Stimulated activated CD4-positive, alpha-beta T cell treated with anti-CD3 and anti-CD28 coated beads, Interleukin-1b, Interleukin-23, amount 100 ng/mL, for 24 hours (primary cell): ENCODE measurements around the gene CES2.
"Not testable (repeated sequence)": the region's sequence is repeated elsewhere in the genome, so short reads cannot be mapped to it uniquely, and the experiment has no call there.

Experiments used
- DNase-seq, 4 experiments: peaks; one replicate each; pipeline ENCODE4 v3.0.0-alpha.2; 2020; ENCODE audit warnings: low read depth in 4 of 4, low spot score in 1 of 4

The CES2 gene, protein sequence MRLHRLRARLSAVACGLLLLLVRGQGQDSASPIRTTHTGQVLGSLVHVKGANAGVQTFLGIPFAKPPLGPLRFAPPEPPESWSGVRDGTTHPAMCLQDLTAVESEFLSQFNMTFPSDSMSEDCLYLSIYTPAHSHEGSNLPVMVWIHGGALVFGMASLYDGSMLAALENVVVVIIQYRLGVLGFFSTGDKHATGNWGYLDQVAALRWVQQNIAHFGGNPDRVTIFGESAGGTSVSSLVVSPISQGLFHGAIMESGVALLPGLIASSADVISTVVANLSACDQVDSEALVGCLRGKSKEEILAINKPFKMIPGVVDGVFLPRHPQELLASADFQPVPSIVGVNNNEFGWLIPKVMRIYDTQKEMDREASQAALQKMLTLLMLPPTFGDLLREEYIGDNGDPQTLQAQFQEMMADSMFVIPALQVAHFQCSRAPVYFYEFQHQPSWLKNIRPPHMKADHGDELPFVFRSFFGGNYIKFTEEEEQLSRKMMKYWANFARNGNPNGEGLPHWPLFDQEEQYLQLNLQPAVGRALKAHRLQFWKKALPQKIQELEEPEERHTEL

DNA sequence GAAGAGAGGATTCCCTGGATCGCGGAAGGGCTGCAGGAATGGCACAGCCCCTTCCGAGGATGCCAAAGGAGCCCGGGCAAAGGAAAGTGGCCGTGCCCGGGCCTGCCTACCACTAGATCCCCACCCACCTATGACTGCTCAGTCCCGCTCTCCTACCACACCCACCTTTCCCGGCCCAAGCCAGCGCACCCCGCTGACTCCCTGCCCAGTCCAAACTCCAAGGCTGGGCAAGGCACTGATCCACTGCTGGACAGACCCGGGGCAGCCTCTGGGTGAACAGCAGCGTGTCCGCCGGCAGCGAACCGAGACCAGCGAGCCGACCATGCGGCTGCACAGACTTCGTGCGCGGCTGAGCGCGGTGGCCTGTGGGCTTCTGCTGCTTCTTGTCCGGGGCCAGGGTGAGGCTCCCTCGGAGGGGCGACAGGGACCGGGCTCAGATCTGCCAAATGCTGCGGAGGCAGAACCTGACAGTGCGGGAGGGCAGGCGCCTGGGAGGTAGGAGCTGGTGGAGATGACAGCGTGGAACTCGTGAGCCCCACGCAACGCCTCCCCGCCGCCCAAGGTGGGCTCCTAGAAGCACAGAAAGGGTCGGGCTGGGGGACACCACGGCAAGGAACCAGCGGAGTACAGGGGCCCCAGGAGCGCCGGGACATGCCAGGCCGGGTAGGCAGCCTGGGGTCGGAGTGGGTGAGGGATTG, at the start of gene CES2:
Gene CES2 (plus strand): TSS at position 203 of the 698 bp plus-strand sequence. CDS start 120 bp downstream, at position 323.
- no peak for DNase-seq

DNA sequence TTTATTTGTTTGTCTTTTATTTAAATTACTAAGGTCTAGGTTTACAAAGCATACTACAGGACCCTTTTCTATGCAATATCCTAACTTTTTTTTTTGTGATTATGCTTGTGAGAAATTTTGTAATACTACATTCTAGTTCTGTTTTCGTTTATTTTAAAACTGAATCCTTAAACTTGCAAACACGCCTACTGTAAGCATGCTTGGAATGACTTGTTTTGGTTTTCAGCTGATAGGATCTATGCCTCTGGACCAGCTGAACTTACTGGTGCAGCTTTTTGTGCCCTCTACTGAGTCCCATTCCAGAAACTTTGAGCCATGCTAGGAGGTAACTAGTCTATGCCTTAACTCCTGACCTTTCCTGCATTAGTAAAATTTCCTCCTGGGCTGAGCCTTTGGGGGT, 49.0 kb upstream of the CES2 start:
- DNase-seq: no peak

DNA sequence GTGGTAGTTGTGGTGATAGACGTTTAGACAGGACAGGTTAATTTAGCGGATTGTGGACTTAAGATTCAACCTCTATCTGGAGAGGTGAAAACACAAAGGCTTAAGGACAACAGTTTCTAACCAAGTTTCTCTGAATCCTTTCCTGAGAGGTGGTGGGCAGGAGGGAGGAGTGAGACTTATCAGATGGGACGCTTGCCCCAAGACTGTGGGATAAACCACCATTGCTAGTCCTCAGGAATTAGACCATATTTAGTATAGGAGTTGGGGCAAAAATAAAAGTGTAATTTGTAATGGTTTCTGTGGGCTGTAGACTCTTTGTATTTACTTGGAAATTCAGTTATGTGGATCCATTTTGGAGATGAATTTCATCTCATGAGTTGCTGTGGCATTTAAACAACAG, 48.4 kb upstream of the CES2 start:
- no peak for DNase-seq

GRCh38 chr16:66888647-66889615, 46.4 kb upstream of the CES2 start:
- DNase-seq: no peak

DNA sequence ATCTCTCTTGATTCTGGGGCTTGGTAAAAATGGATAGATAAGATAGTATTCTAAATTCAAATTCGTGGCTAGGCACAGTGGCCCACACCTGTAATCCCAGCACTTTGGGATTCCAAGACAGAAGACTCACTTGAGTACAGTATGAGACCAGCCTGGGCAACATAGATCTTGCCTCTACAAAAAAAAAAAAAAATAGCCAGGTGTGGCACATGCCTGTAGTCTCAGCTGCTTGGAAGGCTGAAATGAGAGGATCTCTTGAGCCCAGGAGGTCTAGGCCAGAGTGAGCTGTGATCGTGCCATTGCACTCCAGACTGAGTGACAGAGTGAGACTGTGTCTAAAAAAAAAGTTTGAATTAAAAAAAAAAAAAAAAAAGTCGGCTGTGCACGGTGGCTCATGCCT, 45.7 kb upstream of the CES2 start:
- no peak for DNase-seq

GRCh38 chr16:66890799-66891198, 44.5 kb upstream of the CES2 start:
- no peak for DNase-seq

DNA sequence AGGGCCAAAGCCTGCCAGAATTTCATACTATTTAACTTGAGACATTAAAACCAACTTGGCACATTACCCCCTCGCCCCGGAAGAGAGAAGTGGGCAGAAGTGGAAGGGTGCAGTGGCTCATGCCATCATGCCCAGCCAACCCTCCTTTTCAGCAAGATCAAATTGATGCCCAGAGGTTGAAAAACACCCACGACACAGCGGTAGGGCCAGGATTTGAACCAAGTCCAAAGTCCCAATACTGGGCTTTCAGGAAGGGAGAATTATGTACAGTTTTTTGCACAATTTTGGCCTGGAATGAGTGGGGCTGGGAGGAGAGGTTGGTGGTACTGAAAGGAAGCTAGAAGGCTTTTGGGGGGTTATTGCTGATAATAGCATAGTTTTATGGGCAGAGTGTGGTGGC, 44.0 kb upstream of the CES2 start:
- no peak for DNase-seq

DNA sequence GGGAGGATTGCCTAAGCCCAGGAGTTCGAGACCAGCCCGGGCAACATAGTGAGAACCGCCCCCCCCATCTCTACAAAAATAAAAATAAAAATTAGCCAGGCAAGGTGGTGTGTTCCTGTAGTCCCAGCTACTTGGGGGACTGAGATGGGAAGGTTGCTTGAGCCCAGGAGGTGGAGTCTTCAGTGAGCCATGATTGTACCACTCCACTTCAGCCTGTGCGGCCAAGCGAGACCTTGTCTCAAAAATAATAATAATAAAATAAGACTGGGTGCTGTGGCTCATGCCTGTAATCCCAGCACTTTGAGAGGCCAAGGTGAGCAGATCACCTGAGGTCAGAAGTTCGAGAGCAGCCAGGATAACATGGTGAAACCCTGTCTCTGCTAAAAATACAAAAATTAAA, 43.5 kb upstream of the CES2 start:
- DNase-seq: no peak

DNA sequence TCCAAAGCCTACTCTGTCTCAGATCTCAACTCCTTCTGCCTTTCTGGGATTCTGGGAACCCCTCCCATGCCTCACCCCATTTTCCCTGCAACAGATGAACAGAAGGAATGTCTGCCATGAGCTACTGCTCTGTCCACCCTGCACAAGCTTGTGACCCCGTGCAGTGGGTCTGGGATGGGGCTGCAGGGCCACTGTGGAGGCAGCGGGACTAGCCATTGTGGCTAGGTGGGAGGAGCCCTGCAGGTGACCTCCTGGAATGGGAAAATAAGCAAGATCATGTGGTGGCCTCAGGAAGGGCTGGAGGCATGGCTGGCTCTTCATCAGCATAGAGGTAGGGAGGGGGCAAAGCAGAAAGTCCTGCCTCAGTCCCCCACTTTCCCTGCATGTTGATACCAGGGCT, 41.3 kb upstream of the CES2 start:
- DNase-seq: no peak

DNA sequence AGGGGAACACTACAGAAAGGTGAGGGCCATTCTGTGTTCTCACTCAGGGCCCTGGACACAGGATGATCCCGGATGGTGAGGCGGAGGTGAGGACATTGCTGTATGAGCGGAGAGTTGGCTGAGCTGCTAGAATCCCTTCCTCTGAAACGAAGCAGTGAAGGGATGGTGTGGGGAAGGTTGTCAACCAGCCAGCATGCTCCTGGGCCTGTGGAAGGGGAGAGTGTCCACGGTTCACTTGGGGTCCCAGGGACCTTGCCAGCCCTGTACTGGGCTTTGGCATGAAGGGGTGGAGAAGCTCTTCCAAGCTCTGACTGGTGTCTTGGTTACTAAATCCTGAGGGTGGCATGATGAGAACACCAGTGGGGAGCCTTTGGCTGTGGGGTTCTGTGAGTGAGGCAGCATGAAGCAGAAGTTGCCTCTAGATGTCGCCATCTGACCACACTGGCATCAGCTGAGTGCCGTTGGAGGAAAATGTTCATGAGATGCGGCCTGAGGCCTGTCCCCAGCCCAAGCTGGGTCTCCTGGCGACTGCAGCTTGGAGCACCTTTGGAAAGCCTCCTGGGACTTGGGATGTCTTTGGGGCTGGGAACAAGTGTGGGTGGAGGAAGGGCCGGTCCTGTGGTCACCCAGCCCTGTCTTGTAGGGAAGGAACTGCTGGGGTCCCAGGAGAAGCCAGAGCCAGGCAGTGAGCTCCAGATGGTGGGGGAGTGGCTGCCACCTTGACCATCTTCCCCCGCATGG, 40.2 kb upstream of the CES2 start:
- DNase-seq: peak in 2 of 4 experiments; percentile 27 to 40

DNA sequence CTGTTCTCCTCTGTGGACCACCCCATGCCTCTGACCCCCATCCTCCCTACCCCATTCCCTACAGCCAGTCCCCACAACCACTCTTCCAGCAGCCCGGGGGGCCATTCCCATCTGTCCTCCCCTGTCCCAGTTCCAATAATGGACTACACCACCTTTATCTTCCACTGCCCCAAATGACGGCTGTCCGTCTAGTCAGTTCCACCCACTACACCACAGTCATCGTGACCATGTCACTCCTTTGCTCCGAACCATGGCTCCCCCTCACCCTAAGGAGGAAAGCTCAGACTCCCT, 39.7 kb upstream of the CES2 start:
- no peak for DNase-seq

DNA sequence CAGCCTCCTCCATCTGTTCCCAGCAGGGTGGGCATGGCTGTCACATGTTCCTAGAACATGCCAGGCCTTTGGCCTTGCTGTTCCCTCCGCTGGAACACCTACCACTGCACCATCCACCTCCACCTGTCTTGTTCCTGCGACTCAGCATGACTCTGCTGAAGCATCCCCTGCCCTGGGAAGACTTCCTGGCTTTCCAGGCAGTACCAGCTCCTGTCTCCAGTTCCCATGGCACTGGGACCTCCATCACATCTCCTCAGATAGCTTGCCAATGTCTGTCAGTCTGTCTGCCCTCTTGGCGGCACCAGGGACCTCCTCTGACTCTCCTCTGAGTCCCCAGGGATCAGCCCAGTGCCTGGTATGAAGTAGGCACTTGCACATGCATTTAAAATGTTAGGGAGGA, 39.3 kb upstream of the CES2 start:
- DNase-seq: no peak

GRCh38 chr16:66896682-66897081, 38.6 kb upstream of the CES2 start:
- not testable (repeated sequence) for DNase-seq

DNA sequence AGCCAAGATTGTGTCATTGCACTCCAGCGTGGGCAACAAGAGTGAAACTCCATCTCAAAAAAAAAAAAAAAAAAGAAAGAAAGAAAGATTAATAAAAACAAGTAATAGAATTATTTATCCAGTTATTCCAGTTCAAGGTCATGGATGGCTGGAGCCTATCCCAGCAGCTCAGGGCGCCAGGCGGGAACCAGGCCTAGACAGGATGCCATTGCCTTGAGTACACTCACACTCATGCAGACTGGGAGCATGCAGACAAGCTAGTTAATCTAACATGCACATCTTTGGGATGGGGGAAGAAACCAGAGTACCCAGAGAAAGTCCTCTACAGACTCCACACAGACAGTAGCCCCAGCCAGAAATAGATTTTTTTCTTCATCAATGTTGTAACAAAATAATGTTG, 37.1 kb upstream of the CES2 start:
- no peak for DNase-seq

GRCh38 chr16:66898933-66899309, 36.4 kb upstream of the CES2 start:
- no peak for DNase-seq

- DNase-seq: no peak
Measured at GRCh38 chr16:66899310-66899944, 35.9 kb upstream of the CES2 start.

DNA sequence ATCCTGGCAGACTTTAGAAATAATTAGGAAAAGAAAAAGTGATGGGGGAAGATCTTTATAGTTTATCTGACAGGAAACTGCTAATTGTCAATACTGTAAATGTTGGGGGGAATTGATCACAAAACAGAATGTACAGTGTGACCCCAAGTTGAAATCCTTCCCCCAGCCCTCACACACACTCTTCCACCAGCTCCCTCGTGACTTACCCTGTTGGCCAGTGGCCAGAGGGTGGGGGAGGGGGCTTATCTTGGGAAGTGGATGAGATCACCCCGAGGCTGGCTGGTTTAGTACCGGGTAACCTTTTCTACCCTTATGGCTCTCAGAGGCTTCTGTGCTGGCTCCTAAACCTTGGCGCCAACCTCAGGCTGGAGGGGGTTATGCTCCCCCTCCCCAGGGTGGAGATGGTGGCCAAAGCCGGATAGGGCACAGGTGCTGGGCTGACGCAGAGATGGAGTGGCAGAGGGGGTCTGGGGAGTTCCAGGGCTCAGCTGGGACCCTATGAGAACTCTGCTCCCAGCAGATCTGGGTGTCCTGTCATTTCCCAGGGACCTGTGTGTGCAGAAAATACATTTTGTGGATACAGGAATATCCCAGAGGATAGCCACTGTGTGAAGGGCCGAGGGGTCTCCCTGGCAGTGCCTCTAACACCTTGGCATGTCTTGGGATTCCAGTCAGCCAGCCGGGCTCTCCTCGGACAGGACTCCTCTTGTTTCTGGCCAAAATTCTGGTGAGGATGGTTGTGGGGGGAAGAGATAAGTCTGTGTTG, 35.2 kb upstream of the CES2 start:
- no peak for DNase-seq

DNA sequence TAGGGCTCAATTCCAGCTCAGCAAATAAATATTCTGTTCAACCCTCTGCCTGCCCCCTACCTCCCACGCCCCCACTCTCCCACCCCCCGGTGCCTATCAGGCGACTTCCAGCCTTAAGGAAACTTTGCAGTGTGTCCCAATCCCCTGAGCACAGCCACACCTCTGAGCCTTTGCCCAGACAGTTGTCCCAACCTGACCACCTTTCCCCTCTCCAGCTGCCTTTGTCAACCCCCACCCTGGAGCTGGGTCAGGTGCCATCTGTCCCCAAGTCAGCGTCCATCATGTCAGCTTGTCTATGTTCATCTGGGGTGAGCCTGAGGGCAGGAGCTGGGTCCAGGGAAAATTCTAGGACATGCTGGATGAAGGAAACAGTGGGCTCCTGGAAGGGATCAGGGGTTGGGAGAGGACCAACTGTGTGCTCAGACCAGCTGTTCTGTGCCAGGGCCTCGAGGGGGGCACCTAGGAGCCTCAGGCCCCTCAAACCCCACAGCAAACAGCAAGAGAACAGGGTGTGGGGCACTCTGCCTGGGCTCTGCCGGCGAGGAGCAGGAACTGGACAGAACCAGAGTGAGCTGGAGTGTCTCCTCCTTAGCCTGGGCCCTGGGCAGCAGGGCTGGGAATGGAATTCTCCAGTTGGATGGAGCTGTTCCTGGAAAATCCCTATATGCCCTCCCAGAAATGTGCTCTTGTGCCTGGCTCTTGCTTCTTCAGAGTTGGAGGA, 34.4 kb upstream of the CES2 start:
- no peak for DNase-seq

GRCh38 chr16:66901626-66902025, 33.7 kb upstream of the CES2 start:
- DNase-seq: no peak
